ENCODE data around the gene RNF144A. TPM values are rescaled to one million over a fixed set of nuclear protein-coding genes. Genes with fewer than 3 reads are reported as not detected.

The RNF144A gene
- polyA plus RNA-seq, 1 of the 3 experiments (the other 2 are of a cell fraction) = 15.6 TPM

- Histone ChIP-seq H3K4me2 (no peak overlapping the region), H3K9me2 (no peaks in the 10 kb centered on the region), H3K27me3 (ENCODE audit: insufficient read depth) (no peaks in the 10 kb centered on the region), H3K27ac (ENCODE audit: low read depth in 2 of 2, low read length in 1 of 2) (no peak overlapping the region), H3F3A (replicated peaks; ENCODE audit: insufficient read depth) (peaks cover 5% of the 10 kb centered on the region), H3K36me3 (replicated peaks in 1 of 2; ENCODE audit: control insufficient read depth in 1 of 2, insufficient read depth in 2 of 2, low read length in 1 of 2) (peaks cover 3 to 39% of the 10 kb centered on the region in 2 experiments), H3K4me3 (ENCODE audit: low read depth in 2 of 2, low read length in 1 of 2) (no peak overlapping the region), H2AFZ (ENCODE audit: low read depth) (no peak overlapping the region), H3K79me2 (ENCODE audit: insufficient read depth) (peaks cover 4% of the 10 kb centered on the region), H3K9me3 (no peaks in the 10 kb centered on the region), H3K9ac (no peak overlapping the region), H3K4me1 (ENCODE audit: control insufficient read depth in 1 of 2, insufficient read depth in 2 of 2, low read depth in 1 of 2, low read length in 1 of 2) (peaks cover 0 to 12% of the 10 kb centered on the region in 2 experiments; a peak in 3 of 4 replicates), H4K20me1 (ENCODE audit: insufficient read depth) (peaks cover 2% of the 10 kb centered on the region)
- DNase-seq = no peak
- TF ChIP-seq USF2 (IDR thresholded peaks at IDR 0.05; ENCODE audit: borderline replicate concordance, low read depth, low read length) (no peak), PBX3 (IDR thresholded peaks at IDR 0.05) (no peak), TAF1 (IDR thresholded peaks at IDR 0.05; ENCODE audit: borderline replicate concordance, low read depth, low read length) (no peak), YY1 (IDR thresholded peaks at IDR 0.05; ENCODE audit: low read depth) (no peak), SIN3A (IDR thresholded peaks at IDR 0.05; ENCODE audit: borderline replicate concordance, low read depth, low read length) (no peak), GATA2 (CRISPR knock-in tag; IDR thresholded peaks at IDR 0.05) (no peak), IRF3 (IDR thresholded peaks at IDR 0.05; ENCODE audit: low read depth, low read length) (no peak), MEF2A (IDR thresholded peaks at IDR 0.05; ENCODE audit: borderline replicate concordance, low read depth) (no peak), POLR2AphosphoS5 (IDR thresholded peaks at IDR 0.05; ENCODE audit: low read depth, low read length) (no peak), SMC3 (IDR thresholded peaks at IDR 0.05; ENCODE audit: low read depth, low read length) (no peak), CTCF (IDR thresholded peaks at IDR 0.05) (no peak), RAD21 (IDR thresholded peaks at IDR 0.05; ENCODE audit: low read length) (no peak), NRF1 (IDR thresholded peaks at IDR 0.05; ENCODE audit: low read depth, low read length) (no peak), REST (IDR thresholded peaks at IDR 0.05; ENCODE audit: low read depth, low read length) (no peak), NFIC (IDR thresholded peaks at IDR 0.05; ENCODE audit: borderline replicate concordance) (no peak), MXI1 (IDR thresholded peaks at IDR 0.05; ENCODE audit: low read depth, low read length) (no peak), JUND (IDR thresholded peaks at IDR 0.05) (no peak), GABPA (IDR thresholded peaks at IDR 0.05; ENCODE audit: low read depth) (no peak), MAX (IDR thresholded peaks at IDR 0.05; ENCODE audit: low read depth) (no peak), ZBTB33 (IDR thresholded peaks at IDR 0.05; ENCODE audit: borderline replicate concordance, low read depth) (no peak)
- CTCF ChIA-PET = interaction anchor here (0.9 to 1.0 kb wide), 2 partner anchors 11 to 27 kb away, joined by 3 read pairs; no protein-coding TSS in a partner anchor
- WGBS (ENCODE audit: low lambda C conversion rate) = 95% methylated on average over 8 of the region's 8 CpGs
- POLR2A ChIA-PET = no interaction called here
Measured at GRCh38 chr2:6942848-6943247, 25.6 kb downstream of the RNF144A start.
